Stomach (tissue), 4 donors: Measurements from ENCODE around the gene CD2AP.

ENCODE experiments used
- CTCF ChIP-seq, 7 experiments: fragments of 450-650 bp in 4 of 7; fragments of 200-600 bp in 3 of 7; sonication (generic) in 3 of 7; IDR thresholded peaks; one replicate each; pipeline ENCODE4 v1.5.1; 2016 to 2019; ENCODE audit warnings: antibody characterized with exemption in 7 of 7, control low read depth in 2 of 7, mild to moderate bottlenecking in 1 of 7
- POLR2A ChIP-seq, 4 donors: fragments of 450-650 bp; IDR thresholded peaks; one replicate each; pipeline ENCODE4 v1.6.1; 2016; ENCODE audit warnings: antibody characterized with exemption in 4 of 4, control low read depth in 2 of 4, mild to moderate bottlenecking in 1 of 4, moderate library complexity in 1 of 4
- POLR2AphosphoS5 ChIP-seq, 3 donors: sonication (generic); formaldehyde crosslinking; IDR thresholded peaks; one replicate each; pipeline ENCODE4 v1.6.1; 2016; ENCODE audit warnings: antibody characterized with exemption in 3 of 3

DNA sequence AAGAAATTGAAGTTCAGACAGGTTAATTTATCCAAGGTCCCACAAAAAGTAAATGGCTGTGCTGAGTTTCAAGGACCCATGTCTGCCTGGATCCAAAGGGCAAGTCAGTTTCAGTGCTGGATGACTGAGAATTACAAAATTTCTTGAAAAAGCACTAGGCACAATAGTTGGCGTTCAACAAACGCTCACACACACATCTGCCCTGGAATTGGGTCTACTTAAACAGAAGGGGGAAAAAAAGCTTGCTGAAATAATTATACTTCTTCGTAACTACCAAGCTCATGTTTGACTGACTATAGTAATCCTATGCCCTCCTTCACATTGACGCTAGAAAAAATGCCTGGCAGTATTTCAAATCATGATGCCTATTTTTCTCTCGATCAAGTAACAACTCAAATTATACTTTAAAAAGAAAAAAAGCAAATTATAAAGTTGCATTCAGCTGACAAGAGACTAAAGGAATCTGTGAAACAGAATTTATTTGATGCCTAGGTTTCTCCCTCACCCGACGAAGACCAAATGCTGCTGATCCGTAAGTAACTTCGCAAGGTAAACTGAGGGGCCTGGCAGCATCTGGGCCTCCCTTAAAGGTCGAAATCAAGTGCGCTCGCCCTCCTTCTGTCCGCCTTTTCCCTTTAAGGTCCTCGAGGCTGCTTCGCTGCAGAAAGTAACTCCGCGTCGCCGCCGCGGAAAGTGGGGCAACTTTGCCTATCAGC lies 650 bp upstream of the CD2AP start:
- TF ChIP-seq CTCF (IDR thresholded peaks at IDR 0.05): no peak
- TF ChIP-seq POLR2AphosphoS5 (IDR thresholded peaks at IDR 0.05): no peak
- no peak for TF ChIP-seq POLR2A (IDR thresholded peaks at IDR 0.05)
